ENCODE measurements around the gene PM20D1.
A peak's percentile ranks its signal among the peaks of the same experiment; 100 is the strongest.

PM20D1 gene

GRCh38 chr1:205811660-205812059, 38.3 kb downstream of the PM20D1 start:
- DNase-seq (ENCODE audit: low read depth) = no peak
- H3K4me3 ChIP-seq (ENCODE audit: low read depth, low read length) = peak overlapping the region; percentile 81
- TF ChIP-seq CTCF (IDR thresholded peaks at IDR 0.05; ENCODE audit: control insufficient read depth, extremely low read depth, insufficient read depth) = no peak

GRCh38 chr1:205810448-205811157, 39.3 kb downstream of the PM20D1 start:
- 0 out of 2 replicates have a peak, but pooled peaks have one; percentile 2 for TF ChIP-seq CTCF (IDR thresholded peaks at IDR 0.05; ENCODE audit: control insufficient read depth, extremely low read depth, insufficient read depth)
- DNase-seq (ENCODE audit: low read depth) = no peak
- no peak overlapping the region for H3K4me3 ChIP-seq (ENCODE audit: low read depth, low read length)

GRCh38 chr1:205809942-205810345, 40.0 kb downstream of the PM20D1 start:
- no peak for DNase-seq (ENCODE audit: low read depth)
- no peak overlapping the region for H3K4me3 ChIP-seq (ENCODE audit: low read depth, low read length)
- no peak for TF ChIP-seq CTCF (IDR thresholded peaks at IDR 0.05; ENCODE audit: control insufficient read depth, extremely low read depth, insufficient read depth)

GRCh38 chr1:205809469-205809868, 40.5 kb downstream of the PM20D1 start:
- no peak for TF ChIP-seq CTCF (IDR thresholded peaks at IDR 0.05; ENCODE audit: control insufficient read depth, extremely low read depth, insufficient read depth)
- no peak for DNase-seq (ENCODE audit: low read depth)
- no peak overlapping the region for H3K4me3 ChIP-seq (ENCODE audit: low read depth, low read length)

- no peak for TF ChIP-seq CTCF (IDR thresholded peaks at IDR 0.05; ENCODE audit: control insufficient read depth, extremely low read depth, insufficient read depth)
- no peak overlapping the region for H3K4me3 ChIP-seq (ENCODE audit: low read depth, low read length)
- DNase-seq (ENCODE audit: low read depth) = no peak
These were observed 44.7 kb downstream of the PM20D1 start for GRCh38 chr1:205805082-205805711.

GRCh38 chr1:205804605-205805004, 45.3 kb downstream of the PM20D1 start:
- DNase-seq (ENCODE audit: low read depth) = no peak
- H3K4me3 ChIP-seq (ENCODE audit: low read depth, low read length) = no peak overlapping the region
- TF ChIP-seq CTCF (IDR thresholded peaks at IDR 0.05; ENCODE audit: control insufficient read depth, extremely low read depth, insufficient read depth) = no peak

All from LNCaP clone FGC (cell line).